ENCODE data around the gene TMEM8B.

Gene TMEM8B

GRCh38 chr9:35812025-35812602 lies 16.9 kb upstream of the TMEM8B start, which contains the start of gene SPAG8:
Gene SPAG8 (minus strand): TSS chr9:35812262. CDS start chr9:35812147, 115 bp downstream.
- peak; percentile 98 for DNase-seq (ENCODE audit: low spot score)

- peak; percentile 73 for DNase-seq (ENCODE audit: low spot score)
Measured at GRCh38 chr9:35813434-35814105, 15.5 kb upstream of the TMEM8B start.

- peak; percentile 71 for DNase-seq (ENCODE audit: low spot score)
Measured at GRCh38 chr9:35814106-35814840, 14.8 kb upstream of the TMEM8B start.

GRCh38 chr9:35814841-35815543 lies 14.0 kb upstream of the TMEM8B start, which contains the start of gene HINT2:
Gene HINT2 (minus strand): TSS chr9:35815042. CDS start chr9:35814979, 63 bp downstream.
- DNase-seq (ENCODE audit: low spot score): peak; percentile 98

GRCh38 chr9:35816708-35817107 lies 12.3 kb upstream of the TMEM8B start:
- DNase-seq (ENCODE audit: low spot score): no peak

- DNase-seq (ENCODE audit: low spot score): no peak
Measured at GRCh38 chr9:35818341-35818740, 10.7 kb upstream of the TMEM8B start.

- DNase-seq (ENCODE audit: low spot score): peak; percentile 48
Measured at GRCh38 chr9:35820076-35820475, 9.0 kb upstream of the TMEM8B start.

GRCh38 chr9:35822926-35823325 lies 6.1 kb upstream of the TMEM8B start:
- no peak for DNase-seq (ENCODE audit: low spot score)

- peak; percentile 64 for DNase-seq (ENCODE audit: low spot score)
Measured at GRCh38 chr9:35826071-35826701, 2.8 kb upstream of the TMEM8B start.

GRCh38 chr9:35827486-35827885 lies 1.5 kb upstream of the TMEM8B start:
- peak; percentile 8 for DNase-seq (ENCODE audit: low spot score)

- peak; percentile 3 for DNase-seq (ENCODE audit: low spot score)
Measured at GRCh38 chr9:35828716-35829083, 328 bp upstream of the TMEM8B start, which contains the start of gene FAM221B. Gene FAM221B (minus strand): TSS chr9:35828732. CDS start chr9:35826161, 2,571 bp downstream.

GRCh38 chr9:35829764-35830096 lies 702 bp downstream of the TMEM8B start:
- no peak for DNase-seq (ENCODE audit: low spot score)

GRCh38 chr9:35831040-35831439 lies 2.0 kb downstream of the TMEM8B start:
- DNase-seq (ENCODE audit: low spot score): no peak

- DNase-seq (ENCODE audit: low spot score): no peak
Measured at GRCh38 chr9:35832814-35833213, 3.8 kb downstream of the TMEM8B start.

GRCh38 chr9:35834260-35835215 lies 5.5 kb downstream of the TMEM8B start:
- DNase-seq (ENCODE audit: low spot score): no peak

GRCh38 chr9:35835216-35835632 lies 6.2 kb downstream of the TMEM8B start:
- DNase-seq (ENCODE audit: low spot score): no peak

- DNase-seq (ENCODE audit: low spot score): no peak
Measured at GRCh38 chr9:35835766-35836165, 6.7 kb downstream of the TMEM8B start.

GRCh38 chr9:35836595-35836994 lies 7.6 kb downstream of the TMEM8B start:
- no peak for DNase-seq (ENCODE audit: low spot score)

GRCh38 chr9:35839926-35840325 lies 10.9 kb downstream of the TMEM8B start:
- DNase-seq (ENCODE audit: low spot score): no peak

- no peak for DNase-seq (ENCODE audit: low spot score)
Measured at GRCh38 chr9:35840881-35841644, 12.0 kb downstream of the TMEM8B start.
